HG03469 (cell line): ENCODE measurements around the gene GNB1L.

Experiments
- ATAC-seq: cut with Tn5 transposase; IDR thresholded peaks from one replicate; pipeline ENCODE4 v1.9.1; 2021; ENCODE audit warnings: mild to moderate bottlenecking, moderate library complexity, moderate number of reproducible peaks; ENCODE audit not compliant: unreplicated experiment

GNB1L gene

GRCh38 chr22:19854778-19855503 is at the start of gene GNB1L, which contains the start of gene RTL10:
Gene GNB1L, minus strand, starts transcription at chr22:19854874. Its CDS starts 33,519 bp downstream, at chr22:19821355.
Gene RTL10, minus strand, starts transcription at chr22:19854874. Its CDS starts 2,613 bp downstream, at chr22:19852261.
- ATAC-seq: peak; percentile 75

GRCh38 chr22:19904174-19904856 is 49.6 kb upstream of the GNB1L start:
- no peak for ATAC-seq

GRCh38 chr22:19903513-19903912 is 48.8 kb upstream of the GNB1L start:
- ATAC-seq: no peak

GRCh38 chr22:19903031-19903430 is 48.4 kb upstream of the GNB1L start:
- ATAC-seq: no peak

- no peak for ATAC-seq
Measured at GRCh38 chr22:19902245-19902715, 47.6 kb upstream of the GNB1L start.

GRCh38 chr22:19901577-19902244 is 47.0 kb upstream of the GNB1L start:
- no peak for ATAC-seq

GRCh38 chr22:19900707-19901436 is 46.2 kb upstream of the GNB1L start:
- ATAC-seq: no peak

- ATAC-seq: no peak
Measured at GRCh38 chr22:19898831-19899567, 44.3 kb upstream of the GNB1L start.

GRCh38 chr22:19898145-19898544 is 43.5 kb upstream of the GNB1L start:
- no peak for ATAC-seq

GRCh38 chr22:19897726-19898125 is 43.1 kb upstream of the GNB1L start:
- no peak for ATAC-seq

GRCh38 chr22:19896665-19897355 is 42.1 kb upstream of the GNB1L start:
- ATAC-seq: no peak

- ATAC-seq: no peak
Measured at GRCh38 chr22:19895160-19895849, 40.6 kb upstream of the GNB1L start.

- ATAC-seq: no peak
Measured at GRCh38 chr22:19893363-19893762, 38.7 kb upstream of the GNB1L start.

GRCh38 chr22:19892925-19893324 is 38.3 kb upstream of the GNB1L start:
- ATAC-seq: no peak

GRCh38 chr22:19892257-19892879 is 37.7 kb upstream of the GNB1L start:
- no peak for ATAC-seq

- no peak for ATAC-seq
Measured at GRCh38 chr22:19891317-19892256, 36.9 kb upstream of the GNB1L start.

- no peak for ATAC-seq
Measured at GRCh38 chr22:19890502-19891316, 36.0 kb upstream of the GNB1L start.
